T-helper 2 cell treated with Interferon-gamma antibody and Interleukin-4, amounts not matched to agents 5 μg/mL and 100 μg/mL, for 36 hours (primary cell): Measurements from ENCODE around the gene PTRH2.
"Not testable (repeated sequence)": the region's sequence is repeated elsewhere in the genome, so short reads cannot be mapped to it uniquely, and the experiment has no call there.

Experiments
- DNase-seq: peaks from one replicate; pipeline ENCODE4 v3.0.0; 2021; ENCODE audit warnings: low spot score
- H3K27ac Mint-ChIP-seq: one replicate; pipeline ENCODE4 v1.8.0; 2021; ENCODE audit warnings: mild to moderate bottlenecking, mixed read lengths
- H3K27me3 Mint-ChIP-seq: one replicate; pipeline ENCODE4 v1.8.0; 2021; ENCODE audit warnings: low read depth, mixed read lengths
- H3K36me3 Mint-ChIP-seq: one replicate; pipeline ENCODE4 v1.8.0; 2021; ENCODE audit warnings: low read depth, mixed read lengths
- H3K4me1 Mint-ChIP-seq: one replicate; pipeline ENCODE4 v1.8.0; 2021; ENCODE audit warnings: low read depth, mixed read lengths
- H3K4me3 Mint-ChIP-seq: one replicate; pipeline ENCODE4 v1.8.0; 2022; ENCODE audit warnings: mild to moderate bottlenecking, moderate library complexity, mixed read lengths
- H3K9me3 Mint-ChIP-seq: one replicate; pipeline ENCODE4 v1.8.0; 2021; ENCODE audit warnings: mixed read lengths

PTRH2 gene

GRCh38 chr17:59707149-59707970, at the start of gene PTRH2, which contains the start of gene VMP1:
PTRH2 (minus strand) TSS chr17:59707430; CDS start chr17:59697978, 9,452 bp downstream.
VMP1 (plus strand) TSS chr17:59707654; CDS start chr17:59731447, 23,793 bp downstream.
- Mint-ChIP-seq H3K4me3 (peak within 1 kb of the TSS; percentile 98), H3K4me1 (peaks cover 32% of the 10 kb centered on the region), H3K36me3 (peaks cover 20% of the 10 kb centered on the region)

GRCh38 chr17:59756236-59756818, 49.1 kb upstream of the PTRH2 start:
- H3K9me3 Mint-ChIP-seq: peaks cover 7% of the 10 kb centered on the region
- peaks cover 51% of the 10 kb centered on the region for H3K36me3 Mint-ChIP-seq
- peaks cover 54% of the 10 kb centered on the region for H3K4me1 Mint-ChIP-seq
- peak overlapping the region; percentile 61 for H3K4me3 Mint-ChIP-seq
- no peaks in the 10 kb centered on the region for H3K27me3 Mint-ChIP-seq
- no peak for DNase-seq
- peak overlapping the region; percentile 83 for H3K27ac Mint-ChIP-seq

More at GRCh38 chr17:59707149-59707970, at the start of gene PTRH2, which contains the start of gene VMP1:
- DNase-seq: peak; percentile 95
- Mint-ChIP-seq H3K27me3 (no peaks in the 10 kb centered on the region), H3K27ac (peak within 1 kb of the TSS; percentile 97), H3K9me3 (no peaks in the 10 kb centered on the region)

GRCh38 chr17:59755069-59755468, 47.8 kb upstream of the PTRH2 start:
- not testable (repeated sequence) for H3K9me3 Mint-ChIP-seq, DNase-seq, H3K27me3 Mint-ChIP-seq
- Mint-ChIP-seq H3K36me3 (peaks cover 39% of the 10 kb centered on the region), H3K27ac (peak overlapping the region; percentile 78), H3K4me3 (peak overlapping the region; percentile 52), H3K4me1 (peaks cover 54% of the 10 kb centered on the region)

- Mint-ChIP-seq H3K4me1 (peaks cover 54% of the 10 kb centered on the region), H3K9me3 (peaks cover 3% of the 10 kb centered on the region), H3K27me3 (no peaks in the 10 kb centered on the region), H3K36me3 (peaks cover 35% of the 10 kb centered on the region), H3K27ac (peak overlapping the region; percentile 78), H3K4me3 (peak overlapping the region; percentile 52)
- DNase-seq: no peak
Measured at GRCh38 chr17:59754552-59754951, 47.3 kb upstream of the PTRH2 start.

- H3K4me1 Mint-ChIP-seq: peaks cover 55% of the 10 kb centered on the region
- H3K27ac Mint-ChIP-seq: peak overlapping the region; percentile 78
- peaks cover 28% of the 10 kb centered on the region for H3K36me3 Mint-ChIP-seq
- no peaks in the 10 kb centered on the region for H3K27me3 Mint-ChIP-seq
- DNase-seq: no peak
- no peaks in the 10 kb centered on the region for H3K9me3 Mint-ChIP-seq
- H3K4me3 Mint-ChIP-seq: peak overlapping the region; percentile 52
Measured at GRCh38 chr17:59753522-59754467, 46.6 kb upstream of the PTRH2 start.

GRCh38 chr17:59752922-59753321, 45.7 kb upstream of the PTRH2 start:
- H3K4me3 Mint-ChIP-seq: peak overlapping the region; percentile 52
- H3K27me3 Mint-ChIP-seq: no peaks in the 10 kb centered on the region
- H3K36me3 Mint-ChIP-seq: peaks cover 19% of the 10 kb centered on the region
- H3K4me1 Mint-ChIP-seq: peaks cover 51% of the 10 kb centered on the region
- no peaks in the 10 kb centered on the region for H3K9me3 Mint-ChIP-seq
- H3K27ac Mint-ChIP-seq: no peak overlapping the region
- DNase-seq: no peak

- H3K36me3 Mint-ChIP-seq: peaks cover 16% of the 10 kb centered on the region
- H3K9me3 Mint-ChIP-seq: no peaks in the 10 kb centered on the region
- DNase-seq: no peak
- peak overlapping the region; percentile 63 for H3K4me3 Mint-ChIP-seq
- no peaks in the 10 kb centered on the region for H3K27me3 Mint-ChIP-seq
- peak overlapping the region; percentile 88 for H3K27ac Mint-ChIP-seq
- H3K4me1 Mint-ChIP-seq: peaks cover 46% of the 10 kb centered on the region
Measured at GRCh38 chr17:59752446-59752845, 45.2 kb upstream of the PTRH2 start.

- Mint-ChIP-seq H3K4me3 (peak overlapping the region; percentile 63), H3K27ac (peak overlapping the region; percentile 88), H3K4me1 (peaks cover 49% of the 10 kb centered on the region), H3K9me3 (no peaks in the 10 kb centered on the region), H3K36me3 (peaks cover 16% of the 10 kb centered on the region), H3K27me3 (no peaks in the 10 kb centered on the region)
- DNase-seq: no peak
Measured at GRCh38 chr17:59751955-59752413, 44.8 kb upstream of the PTRH2 start.

GRCh38 chr17:59748591-59748990, 41.4 kb upstream of the PTRH2 start:
- H3K27ac Mint-ChIP-seq: no peak overlapping the region
- H3K9me3 Mint-ChIP-seq: peaks cover 3% of the 10 kb centered on the region
- no peak overlapping the region for H3K4me3 Mint-ChIP-seq
- no peaks in the 10 kb centered on the region for H3K27me3 Mint-ChIP-seq
- peaks cover 27% of the 10 kb centered on the region for H3K4me1 Mint-ChIP-seq
- DNase-seq: no peak
- peaks cover 11% of the 10 kb centered on the region for H3K36me3 Mint-ChIP-seq

- H3K27ac Mint-ChIP-seq: no peak overlapping the region
- peaks cover 17% of the 10 kb centered on the region for H3K36me3 Mint-ChIP-seq
- DNase-seq: no peak
Measured at GRCh38 chr17:59746849-59747445, 39.7 kb upstream of the PTRH2 start.

GRCh38 chr17:59745040-59745439, 37.8 kb upstream of the PTRH2 start:
- no peak for DNase-seq
- peaks cover 9% of the 10 kb centered on the region for H3K4me1 Mint-ChIP-seq
- peaks cover 9% of the 10 kb centered on the region for H3K9me3 Mint-ChIP-seq
- no peak overlapping the region for H3K4me3 Mint-ChIP-seq
- H3K27me3 Mint-ChIP-seq: no peaks in the 10 kb centered on the region
- peaks cover 18% of the 10 kb centered on the region for H3K36me3 Mint-ChIP-seq
- H3K27ac Mint-ChIP-seq: no peak overlapping the region

More at GRCh38 chr17:59746849-59747445, 39.7 kb upstream of the PTRH2 start:
- Mint-ChIP-seq H3K9me3 (peaks cover 9% of the 10 kb centered on the region), H3K4me3 (no peak overlapping the region), H3K4me1 (peaks cover 15% of the 10 kb centered on the region), H3K27me3 (no peaks in the 10 kb centered on the region)

- peaks cover 18% of the 10 kb centered on the region for H3K36me3 Mint-ChIP-seq
- no peak for DNase-seq
- peaks cover 7% of the 10 kb centered on the region for H3K4me1 Mint-ChIP-seq
- H3K9me3 Mint-ChIP-seq: peaks cover 9% of the 10 kb centered on the region
- H3K4me3 Mint-ChIP-seq: no peak overlapping the region
- H3K27ac Mint-ChIP-seq: no peak overlapping the region
- no peaks in the 10 kb centered on the region for H3K27me3 Mint-ChIP-seq
Measured at GRCh38 chr17:59743842-59744241, 36.6 kb upstream of the PTRH2 start.

GRCh38 chr17:59737324-59737723, 30.1 kb upstream of the PTRH2 start:
- H3K9me3 Mint-ChIP-seq: no peaks in the 10 kb centered on the region
- DNase-seq: no peak
- no peaks in the 10 kb centered on the region for H3K27me3 Mint-ChIP-seq
- H3K4me3 Mint-ChIP-seq: no peak overlapping the region
- peaks cover 12% of the 10 kb centered on the region for H3K36me3 Mint-ChIP-seq
- no peaks in the 10 kb centered on the region for H3K4me1 Mint-ChIP-seq
- no peak overlapping the region for H3K27ac Mint-ChIP-seq
